GM19372 (cell line): ENCODE data around the gene UTF1.

Source experiments
- ATAC-seq: cut with Tn5 transposase; IDR thresholded peaks from one replicate; pipeline ENCODE4 v1.9.1; 2021; ENCODE audit warnings: mild to moderate bottlenecking, low read depth, moderate library complexity; ENCODE audit not compliant: unreplicated experiment

The UTF1 gene

GRCh38 chr10:133276100-133276434, 46.0 kb downstream of the UTF1 start:
- no peak for ATAC-seq

GRCh38 chr10:133276435-133277201, 46.6 kb downstream of the UTF1 start, which contains the start of gene ADAM8:
Gene ADAM8 (minus strand): TSS chr10:133276868. CDS start chr10:133276817, 51 bp downstream.
- peak; percentile 55 for ATAC-seq

GRCh38 chr10:133277277-133277992, 47.4 kb downstream of the UTF1 start:
- no peak for ATAC-seq

DNA sequence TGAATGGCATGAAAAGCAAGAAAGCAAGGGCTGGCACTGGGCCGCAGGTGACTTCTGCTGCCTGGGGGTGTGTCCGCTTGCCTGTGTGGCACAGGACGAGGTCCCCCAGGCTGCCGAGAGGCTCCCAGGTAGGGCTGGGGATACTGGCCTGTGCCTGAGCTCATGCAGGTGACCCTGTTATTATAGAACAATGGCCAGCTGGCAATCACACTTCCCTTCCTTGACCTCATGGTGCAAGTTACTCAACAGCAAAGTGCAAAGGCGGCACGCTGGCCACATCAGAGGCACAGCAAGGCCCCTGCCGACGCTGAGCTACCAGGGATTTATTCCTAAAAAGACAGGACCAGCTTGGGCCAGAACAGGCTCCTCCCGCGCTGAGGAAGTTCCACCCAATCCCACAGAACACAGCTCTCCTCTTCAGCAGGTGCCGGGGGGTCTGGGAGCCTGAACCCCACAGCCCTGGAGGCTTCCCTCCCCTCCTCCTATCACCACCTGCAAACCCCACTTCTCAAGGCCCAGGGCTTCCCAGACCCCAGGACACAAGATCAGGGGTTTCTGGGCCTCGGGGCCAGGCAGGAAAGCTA, 48.1 kb downstream of the UTF1 start:
- no peak for ATAC-seq

DNA sequence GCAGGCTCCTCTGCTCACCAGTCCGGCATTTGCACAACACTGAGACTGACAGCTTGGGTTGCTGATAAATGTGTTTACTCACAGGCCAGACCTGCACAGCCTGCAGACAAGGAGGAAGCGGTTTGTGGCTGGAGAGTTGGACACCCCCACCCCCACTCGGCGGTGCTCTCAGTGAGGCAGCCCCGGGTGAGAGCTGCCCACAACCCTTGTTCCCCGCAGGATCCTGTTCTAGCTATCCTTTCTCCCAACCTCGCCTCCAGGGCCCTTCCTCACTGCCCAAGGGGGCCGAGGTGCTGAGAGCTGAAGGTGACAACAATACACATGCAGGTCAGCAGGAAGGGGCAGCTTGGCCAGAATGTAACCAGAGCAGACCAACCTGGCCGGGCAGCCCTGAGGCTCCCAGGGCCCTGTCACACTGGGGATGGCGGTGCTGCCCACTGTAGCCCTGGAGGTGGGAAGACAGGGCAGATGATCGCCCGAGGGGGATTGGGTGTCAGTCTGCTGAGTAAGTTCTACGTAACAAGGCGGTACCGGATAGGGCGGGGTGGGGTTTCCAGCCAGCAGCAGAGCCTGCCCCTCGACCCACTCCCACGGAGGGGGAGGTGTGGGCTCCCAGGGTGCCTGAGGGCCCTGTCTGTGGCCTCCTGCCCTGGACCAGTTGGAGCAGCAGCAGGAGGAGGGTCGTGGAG, 48.7 kb downstream of the UTF1 start:
- peak; percentile 42 for ATAC-seq

GRCh38 chr10:133279326-133280226, 49.6 kb downstream of the UTF1 start:
- no peak for ATAC-seq

DNA sequence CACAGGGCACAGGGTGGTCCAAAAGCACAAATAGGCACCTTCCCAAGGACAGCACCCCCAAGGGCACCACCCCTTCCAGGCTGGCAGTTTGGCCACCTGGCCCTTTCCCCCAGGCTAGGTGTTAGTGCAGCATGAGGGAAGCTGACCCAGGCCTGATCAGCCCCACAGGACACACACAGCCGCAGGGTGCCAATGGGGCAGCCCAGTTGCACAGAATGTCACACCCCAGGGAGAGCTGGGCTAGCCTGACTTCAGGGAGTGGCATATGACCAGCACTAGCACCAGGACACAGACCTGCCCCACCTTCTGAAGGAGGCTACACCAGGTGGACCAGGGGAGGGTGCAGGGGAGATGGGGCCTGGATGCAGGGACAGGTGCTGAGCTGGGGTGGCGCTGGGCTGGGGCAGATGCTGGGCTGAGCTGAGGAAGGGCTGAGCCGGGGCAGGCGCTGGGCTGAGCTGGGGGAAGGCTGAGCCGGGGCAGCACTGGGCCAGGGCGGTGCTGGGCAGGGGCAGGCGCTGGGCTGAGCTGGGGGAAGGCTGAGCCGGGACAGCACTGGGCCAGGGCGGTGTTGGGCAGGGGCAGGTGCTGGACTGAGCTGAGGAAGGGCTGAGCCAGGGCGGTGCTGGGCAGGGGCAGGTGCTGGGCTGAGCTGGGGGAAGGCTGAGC, 50.5 kb downstream of the UTF1 start:
- no peak for ATAC-seq

DNA sequence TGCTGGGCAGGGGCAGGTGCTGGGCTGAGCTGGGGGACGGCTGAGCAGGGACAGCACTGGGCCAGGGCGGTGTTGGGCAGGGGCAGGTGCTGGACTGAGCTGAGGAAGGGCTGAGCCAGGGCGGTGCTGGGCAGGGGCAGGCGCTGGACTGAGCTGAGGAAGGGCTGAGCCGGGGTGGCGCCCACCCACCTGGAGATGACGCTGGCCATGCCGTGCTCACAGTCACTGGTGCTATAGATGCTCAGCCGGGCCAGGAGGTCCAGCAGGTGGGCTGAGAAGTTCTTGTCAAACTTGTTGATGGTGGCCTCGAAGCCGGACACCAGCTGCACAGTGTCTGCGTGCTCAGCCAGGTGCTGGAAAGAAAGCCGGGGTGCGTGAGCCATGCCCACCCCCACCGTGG, 51.1 kb downstream of the UTF1 start:
- ATAC-seq = no peak
